Measurements from ENCODE around the gene OVOL2. TPM values are rescaled to one million over a fixed set of nuclear protein-coding genes. Genes with fewer than 3 reads are reported as not detected.
"Not testable (repeated sequence)": the region's sequence is repeated elsewhere in the genome, so short reads cannot be mapped to it uniquely, and the experiment has no call there.

OVOL2 gene
- total RNA-seq, 2 experiments from 2014 or later = 0.25 TPM; not detected in 1

GRCh38 chr20:18048176-18048575 lies 9.5 kb downstream of the OVOL2 start:
- Mint-ChIP-seq H3K4me1 (no peaks in the 10 kb centered on the region), H3K27ac (no peak overlapping the region), H3K36me3 (ENCODE audit: low read depth) (no peaks in the 10 kb centered on the region), H3K27me3 (peaks cover 43% of the 10 kb centered on the region), H3K4me3 (no peak overlapping the region), H3K9me3 (no peaks in the 10 kb centered on the region)
- DNase-seq = no peak
- ChIA-PET CTCF (no interaction called here), POLR2A (interaction anchor here (1.2 kb wide), 1 partner anchor 10 kb away, joined by 3 read pairs; no protein-coding TSS in a partner anchor)

- Mint-ChIP-seq H3K27ac (no peak overlapping the region), H3K4me3 (no peak overlapping the region), H3K36me3 (ENCODE audit: low read depth) (no peaks in the 10 kb centered on the region), H3K4me1 (no peaks in the 10 kb centered on the region), H3K27me3 (peaks cover 32% of the 10 kb centered on the region), H3K9me3 (no peaks in the 10 kb centered on the region)
- no peak for DNase-seq
- POLR2A ChIA-PET = no interaction called here
- CTCF ChIA-PET = no interaction called here
Measured at GRCh38 chr20:18046535-18046934, 11.2 kb downstream of the OVOL2 start.

GRCh38 chr20:18042229-18042628 lies 15.5 kb downstream of the OVOL2 start:
- Mint-ChIP-seq H3K4me1 (no peaks in the 10 kb centered on the region), H3K4me3 (no peak overlapping the region), H3K36me3 (ENCODE audit: low read depth) (no peaks in the 10 kb centered on the region), H3K27me3 (peaks cover 21% of the 10 kb centered on the region), H3K9me3 (no peaks in the 10 kb centered on the region), H3K27ac (no peak overlapping the region)
- ChIA-PET CTCF (no interaction called here), POLR2A (no interaction called here)
- no peak for DNase-seq

GRCh38 chr20:18041462-18041861 lies 16.3 kb downstream of the OVOL2 start:
- peaks cover 16% of the 10 kb centered on the region for H3K27me3 Mint-ChIP-seq

GRCh38 chr20:18039063-18039462 lies 18.7 kb downstream of the OVOL2 start:
- DNase-seq = no peak
- ChIA-PET POLR2A (interaction anchor here (1.0 kb wide), 1 partner anchor 9 kb away, joined by 3 read pairs; no protein-coding TSS in a partner anchor), CTCF (no interaction called here)
- H3K27me3 Mint-ChIP-seq = peaks cover 6% of the 10 kb centered on the region
- no peaks in the 10 kb centered on the region for H3K9me3 Mint-ChIP-seq
- H3K4me1 Mint-ChIP-seq = no peaks in the 10 kb centered on the region
- no peak overlapping the region for H3K4me3 Mint-ChIP-seq
- H3K36me3 Mint-ChIP-seq (ENCODE audit: low read depth) = no peaks in the 10 kb centered on the region
- no peak overlapping the region for H3K27ac Mint-ChIP-seq

More at GRCh38 chr20:18041462-18041861, 16.3 kb downstream of the OVOL2 start:
- POLR2A ChIA-PET = no interaction called here
- no peak overlapping the region for H3K27ac Mint-ChIP-seq
- H3K4me1 Mint-ChIP-seq = no peaks in the 10 kb centered on the region
- H3K36me3 Mint-ChIP-seq (ENCODE audit: low read depth) = no peaks in the 10 kb centered on the region
- no peaks in the 10 kb centered on the region for H3K9me3 Mint-ChIP-seq
- CTCF ChIA-PET = no interaction called here
- no peak overlapping the region for H3K4me3 Mint-ChIP-seq
- no peak for DNase-seq

GRCh38 chr20:18034039-18034438 lies 23.7 kb downstream of the OVOL2 start:
- Mint-ChIP-seq H3K36me3 (ENCODE audit: low read depth) (no peaks in the 10 kb centered on the region), H3K27ac (no peak overlapping the region), H3K27me3 (peaks cover 7% of the 10 kb centered on the region), H3K4me1 (no peaks in the 10 kb centered on the region), H3K9me3 (no peaks in the 10 kb centered on the region), H3K4me3 (no peak overlapping the region)
- POLR2A ChIA-PET = no interaction called here
- DNase-seq = no peak
- CTCF ChIA-PET = no interaction called here

- POLR2A ChIA-PET = interaction anchor here (0.9 to 1.0 kb wide), 2 partner anchors 16 to 21 kb away, joined by 3 read pairs; no protein-coding TSS in a partner anchor
- CTCF ChIA-PET = no interaction called here
Measured at GRCh38 chr20:18032977-18033892, 24.5 kb downstream of the OVOL2 start.

GRCh38 chr20:18031888-18032509 lies 25.7 kb downstream of the OVOL2 start:
- POLR2A ChIA-PET = interaction anchor here (0.9 to 1.0 kb wide), 2 partner anchors 15 to 22 kb away, joined by 3 read pairs; no protein-coding TSS in a partner anchor
- Mint-ChIP-seq H3K27ac (no peak overlapping the region), H3K4me3 (no peak overlapping the region), H3K27me3 (peaks cover 7% of the 10 kb centered on the region), H3K4me1 (no peaks in the 10 kb centered on the region), H3K9me3 (no peaks in the 10 kb centered on the region), H3K36me3 (ENCODE audit: low read depth) (no peaks in the 10 kb centered on the region)
- no peak for DNase-seq
- CTCF ChIA-PET = no interaction called here

More at GRCh38 chr20:18032977-18033892, 24.5 kb downstream of the OVOL2 start:
- H3K4me3 Mint-ChIP-seq = no peak overlapping the region
- no peak overlapping the region for H3K27ac Mint-ChIP-seq
- peaks cover 7% of the 10 kb centered on the region for H3K27me3 Mint-ChIP-seq
- no peaks in the 10 kb centered on the region for H3K4me1 Mint-ChIP-seq
- no peak for DNase-seq
- H3K9me3 Mint-ChIP-seq = no peaks in the 10 kb centered on the region
- H3K36me3 Mint-ChIP-seq (ENCODE audit: low read depth) = no peaks in the 10 kb centered on the region

- ChIA-PET CTCF (no interaction called here), POLR2A (no interaction called here)
- Mint-ChIP-seq H3K9me3 (no peaks in the 10 kb centered on the region), H3K4me1 (no peaks in the 10 kb centered on the region), H3K36me3 (ENCODE audit: low read depth) (no peaks in the 10 kb centered on the region), H3K27ac (no peak overlapping the region), H3K4me3 (no peak overlapping the region), H3K27me3 (peaks cover 7% of the 10 kb centered on the region)
- no peak for DNase-seq
Measured at GRCh38 chr20:18031050-18031449, 26.7 kb downstream of the OVOL2 start.

- Mint-ChIP-seq H3K9me3 (no peaks in the 10 kb centered on the region), H3K4me1 (no peaks in the 10 kb centered on the region), H3K27ac (no peak overlapping the region), H3K4me3 (no peak overlapping the region), H3K36me3 (ENCODE audit: low read depth) (no peaks in the 10 kb centered on the region), H3K27me3 (peaks cover 7% of the 10 kb centered on the region)
- no peak for DNase-seq
- CTCF ChIA-PET = no interaction called here
- POLR2A ChIA-PET = no interaction called here
Measured at GRCh38 chr20:18030020-18030419, 27.7 kb downstream of the OVOL2 start.

- not testable (repeated sequence) for H3K27me3 Mint-ChIP-seq
Measured at GRCh38 chr20:18027011-18027410, 30.7 kb downstream of the OVOL2 start.

GRCh38 chr20:18024606-18025127 lies 33.0 kb downstream of the OVOL2 start:
- no peak for DNase-seq
- H3K9me3 Mint-ChIP-seq = no peaks in the 10 kb centered on the region
- CTCF ChIA-PET = no interaction called here
- no peak overlapping the region for H3K27ac Mint-ChIP-seq
- no peaks in the 10 kb centered on the region for H3K36me3 Mint-ChIP-seq (ENCODE audit: low read depth)
- no peak overlapping the region for H3K4me3 Mint-ChIP-seq
- H3K4me1 Mint-ChIP-seq = no peaks in the 10 kb centered on the region
- no peaks in the 10 kb centered on the region for H3K27me3 Mint-ChIP-seq
- POLR2A ChIA-PET = no interaction called here

More at GRCh38 chr20:18027011-18027410, 30.7 kb downstream of the OVOL2 start:
- CTCF ChIA-PET; DNase-seq; POLR2A ChIA-PET; H3K4me1 Mint-ChIP-seq; H3K9me3 Mint-ChIP-seq; H3K27ac Mint-ChIP-seq; H3K4me3 Mint-ChIP-seq; H3K36me3 Mint-ChIP-seq (ENCODE audit: low read depth): not testable (repeated sequence)

GRCh38 chr20:18020931-18021330 lies 36.8 kb downstream of the OVOL2 start:
- Mint-ChIP-seq H3K27me3 (peaks cover 2% of the 10 kb centered on the region), H3K4me1 (no peaks in the 10 kb centered on the region), H3K27ac (no peak overlapping the region), H3K4me3 (no peak overlapping the region), H3K36me3 (ENCODE audit: low read depth) (no peaks in the 10 kb centered on the region), H3K9me3 (no peaks in the 10 kb centered on the region)
- ChIA-PET POLR2A (no interaction called here), CTCF (no interaction called here)
- no peak for DNase-seq
